Measurements from ENCODE around the gene LAMA5. TPM values are rescaled to one million over a fixed set of nuclear protein-coding genes. Genes with fewer than 3 reads are reported as not detected.

The LAMA5 gene
- total RNA-seq, 4 donors from 2014 or later: 95.2 to 230 (median 139) TPM

DNA sequence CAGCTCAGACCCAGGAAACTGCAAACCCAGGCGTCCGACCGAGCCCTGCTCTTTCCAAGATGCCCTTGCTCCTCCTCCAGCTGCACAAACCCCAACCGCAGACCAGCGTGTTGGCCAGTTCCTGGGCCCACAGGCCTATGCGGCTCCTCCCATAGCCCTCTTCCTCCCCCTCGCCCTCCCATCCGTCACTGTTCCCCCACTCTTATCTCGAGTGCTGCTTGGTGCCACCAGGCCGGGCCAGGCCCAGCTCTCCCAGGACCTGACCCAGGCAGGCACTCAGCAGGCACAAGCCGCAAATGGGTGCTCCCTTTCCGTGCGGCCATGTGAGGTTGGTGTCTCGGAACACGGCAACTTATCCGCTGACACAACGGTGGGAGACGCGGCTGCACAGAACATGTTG is 35.8 kb downstream of the LAMA5 start:
- 91% methylated on average over 19 of the region's 19 CpGs for WGBS, 2 donors
- H3K36me3 ChIP-seq: peaks cover 0 to 98% (median 0%) of the 10 kb centered on the region in 3 donors
- no peaks in the 10 kb centered on the region for H3K9me3 ChIP-seq
- no peak for TF ChIP-seq EP300 (IDR thresholded peaks at IDR 0.05)
- no peak for TF ChIP-seq CTCF (IDR thresholded peaks at IDR 0.05)
- TF ChIP-seq POLR2A (IDR thresholded peaks at IDR 0.05): no peak
- no peak for DNase-seq (ENCODE audit: low spot score in 2 of 2)
- H3K27me3 ChIP-seq: no peaks in the 10 kb centered on the region
- no peaks in the 10 kb centered on the region for H3K4me1 ChIP-seq
- H3K27ac ChIP-seq: no peak overlapping the region
- H3K4me3 ChIP-seq: no peak overlapping the region

GRCh38 chr20:62330576-62331317 is 36.4 kb downstream of the LAMA5 start:
- Histone ChIP-seq H3K4me3 (no peak overlapping the region), H3K36me3 (peaks cover 0 to 98% (median 0%) of the 10 kb centered on the region in 3 donors), H3K4me1 (no peaks in the 10 kb centered on the region), H3K9me3 (no peaks in the 10 kb centered on the region), H3K27me3 (no peaks in the 10 kb centered on the region), H3K27ac (no peak overlapping the region)
- TF ChIP-seq CTCF (IDR thresholded peaks at IDR 0.05): no peak
- TF ChIP-seq POLR2A (IDR thresholded peaks at IDR 0.05): no peak
- no peak for TF ChIP-seq EP300 (IDR thresholded peaks at IDR 0.05)
- WGBS, 2 donors: 84 to 87% methylated on average over 29 to 44 of the region's 46 CpGs
- no peak for DNase-seq (ENCODE audit: low spot score in 2 of 2)

- 95 to 96% methylated on average over 25 to 34 of the region's 37 CpGs for WGBS, 2 donors
- Histone ChIP-seq H3K9me3 (no peaks in the 10 kb centered on the region), H3K4me3 (no peak overlapping the region), H3K27me3 (no peaks in the 10 kb centered on the region), H3K27ac (no peak overlapping the region), H3K36me3 (peaks cover 0 to 99% (median 0%) of the 10 kb centered on the region in 3 donors), H3K4me1 (no peaks in the 10 kb centered on the region)
- TF ChIP-seq CTCF (IDR thresholded peaks at IDR 0.05) (no peak), EP300 (IDR thresholded peaks at IDR 0.05) (no peak), POLR2A (IDR thresholded peaks at IDR 0.05) (no peak)
- no peak for DNase-seq (ENCODE audit: low spot score in 2 of 2)
These were observed 37.4 kb downstream of the LAMA5 start for GRCh38 chr20:62329389-62330377.

DNA sequence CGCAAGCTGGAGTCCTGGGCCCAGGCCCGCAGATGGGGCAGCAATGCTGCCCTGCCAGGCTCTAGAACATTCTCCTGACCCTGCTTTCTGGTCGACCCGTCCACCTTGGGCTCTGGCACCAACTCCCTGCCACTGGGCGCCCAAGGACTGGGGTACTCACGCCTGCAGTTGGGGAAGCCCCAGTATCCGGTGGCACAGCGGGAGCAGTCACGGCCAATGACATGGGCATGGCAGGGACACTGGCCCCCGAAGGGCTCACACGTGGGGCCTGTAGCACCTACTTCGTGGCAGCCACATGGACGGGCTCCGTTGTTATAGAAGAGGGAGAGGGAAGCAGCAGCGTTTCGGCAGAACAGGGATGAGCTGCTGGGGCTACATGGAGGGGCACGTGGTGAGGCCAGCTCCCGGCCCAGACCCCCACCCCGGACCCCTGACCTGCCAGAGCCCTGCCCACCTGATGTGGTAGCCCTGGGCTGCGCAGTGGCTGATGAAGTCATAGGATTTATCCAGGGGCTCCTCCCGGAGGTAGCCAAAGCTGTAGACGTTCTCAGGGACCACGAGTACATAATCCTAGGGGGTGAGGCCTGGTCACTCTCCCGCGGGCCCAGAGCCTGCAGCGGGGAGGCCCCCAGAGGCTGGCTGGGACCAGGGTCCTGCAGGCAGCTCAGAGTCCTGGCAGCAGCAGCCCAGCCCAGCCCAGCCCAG is 38.3 kb downstream of the LAMA5 start:
- H3K9me3 ChIP-seq: no peaks in the 10 kb centered on the region
- H3K36me3 ChIP-seq: peaks cover 0 to 99% (median 0%) of the 10 kb centered on the region in 3 donors
- H3K27me3 ChIP-seq: no peaks in the 10 kb centered on the region
- H3K27ac ChIP-seq: no peak overlapping the region
- DNase-seq (ENCODE audit: low spot score in 2 of 2): no peak
- H3K4me1 ChIP-seq: no peaks in the 10 kb centered on the region
- H3K4me3 ChIP-seq: no peak overlapping the region
- TF ChIP-seq EP300 (IDR thresholded peaks at IDR 0.05) (no peak), POLR2A (IDR thresholded peaks at IDR 0.05) (no peak), CTCF (IDR thresholded peaks at IDR 0.05) (no peak)
- WGBS, 2 donors: 91 to 92% methylated on average over 24 to 26 of the region's 26 CpGs
